GM18870 (cell line): ENCODE data around the gene SHC2.

Experiments
- ATAC-seq: cut with Tn5 transposase; IDR thresholded peaks from one replicate; pipeline ENCODE4 v1.9.1; 2021; ENCODE audit warnings: moderate library complexity; ENCODE audit not compliant: unreplicated experiment

Gene SHC2

GRCh38 chr19:376111-376470, 84.7 kb downstream of the SHC2 start:
- ATAC-seq, result no peak

GRCh38 chr19:375395-376110, 85.3 kb downstream of the SHC2 start:
- no peak for ATAC-seq

GRCh38 chr19:374886-375235, 86.0 kb downstream of the SHC2 start:
- no peak for ATAC-seq

GRCh38 chr19:374183-374885, 86.5 kb downstream of the SHC2 start:
- ATAC-seq, result no peak

GRCh38 chr19:373391-374182, 87.2 kb downstream of the SHC2 start:
- no peak for ATAC-seq

- ATAC-seq, result no peak
Measured at GRCh38 chr19:372306-372890, 88.4 kb downstream of the SHC2 start.

GRCh38 chr19:371501-372168, 89.2 kb downstream of the SHC2 start:
- no peak for ATAC-seq

GRCh38 chr19:370641-371330, 90.0 kb downstream of the SHC2 start:
- no peak for ATAC-seq

- no peak for ATAC-seq
Measured at GRCh38 chr19:369876-370275, 91.0 kb downstream of the SHC2 start.

- no peak for ATAC-seq
Measured at GRCh38 chr19:369256-369655, 91.6 kb downstream of the SHC2 start.

GRCh38 chr19:368630-369024, 92.2 kb downstream of the SHC2 start:
- ATAC-seq, result no peak

GRCh38 chr19:367963-368629, 92.7 kb downstream of the SHC2 start:
- ATAC-seq, result no peak

- ATAC-seq, result no peak
Measured at GRCh38 chr19:367561-367960, 93.3 kb downstream of the SHC2 start.

- no peak for ATAC-seq
Measured at GRCh38 chr19:366951-367350, 93.9 kb downstream of the SHC2 start.
